Panc1 (cell line): ENCODE measurements around the gene CCDC57. TPM values are rescaled to one million over a fixed set of nuclear protein-coding genes. Genes with fewer than 3 reads are reported as not detected.

Experiments
- ATAC-seq: fragments of 200-7000 bp; cut with Tn5 transposase; 2 replicates; pipeline ENCODE4 v1.9.1; 2020; ENCODE audit warnings: mild to moderate bottlenecking, moderate library complexity
- BruUV-seq: library from RNA; stranded (reverse); fragments of 400-500 nt; replicated peaks from 2 replicates; lab custom pipeline; 2021; lab: Mats Ljungman, UMichigan
- CTCF ChIA-PET: fragments of 300-600 bp; sonication (Branson Sonifier 250); formaldehyde crosslinking; loops from one replicate; lab custom pipeline; 2022; ENCODE audit warnings: antibody characterized with exemption; lab: Charles Lee
- POLR2A ChIA-PET: fragments of 300-600 bp; sonication (Branson Sonifier 250); formaldehyde crosslinking; loops from one replicate; lab custom pipeline; 2022; ENCODE audit warnings: antibody characterized with exemption; lab: Charles Lee
- DNase-seq: peaks from one replicate; pipeline ENCODE4 v3.0.0-alpha.2; 2010; ENCODE audit warnings: low read depth, low spot score
- H3K27ac ChIP-seq: 2 replicates; pipeline ENCODE4 v1.5.1; 2011; ENCODE audit warnings: mild to moderate bottlenecking, low read length, inconsistent platforms
- H3K27me3 ChIP-seq: fragments of 200-500 bp; sonication (Bioruptor generic); 2 replicates; pipeline ENCODE4 v1.6.0; 2014; ENCODE audit warnings: low read length, inconsistent platforms; ENCODE audit not compliant: control insufficient read depth, insufficient read depth
- H3K36me3 ChIP-seq: fragments of 200-500 bp; sonication (Bioruptor generic); 2 replicates; pipeline ENCODE4 v1.5.1; 2014; ENCODE audit warnings: inconsistent platforms, mild to moderate bottlenecking, low read length, moderate library complexity; ENCODE audit not compliant: control insufficient read depth, insufficient read depth
- H3K4me1 ChIP-seq: 2 replicates; pipeline ENCODE4 v1.5.1; 2011; ENCODE audit warnings: inconsistent platforms, mild to moderate bottlenecking, low read length, moderate library complexity; ENCODE audit not compliant: control insufficient read depth, insufficient read depth
- H3K4me3 ChIP-seq, 2 experiments: 2 replicates each; pipeline ENCODE4 v1.5.1; 2011 to 2012; ENCODE audit warnings: low read depth in 2 of 2, low read length in 2 of 2, mild to moderate bottlenecking in 2 of 2, inconsistent platforms in 1 of 2, moderate library complexity in 1 of 2
- H3K9me3 ChIP-seq: fragments of 200-500 bp; sonication (Bioruptor generic); 2 replicates; pipeline ENCODE4 v1.5.1; 2014; ENCODE audit warnings: low read depth, mild to moderate bottlenecking, inconsistent platforms, low read length, moderate library complexity; ENCODE audit not compliant: control insufficient read depth, insufficient read depth
- POLR2AphosphoS5 ChIP-seq: IDR thresholded peaks from 2 replicates; pipeline ENCODE4 v1.6.1; 2012; ENCODE audit warnings: mild to moderate bottlenecking, low read depth, low read length, moderate library complexity
- SIN3A ChIP-seq: IDR thresholded peaks from 2 replicates; pipeline ENCODE4 v1.6.1; 2012; ENCODE audit warnings: low read depth, mild to moderate bottlenecking, low read length, moderate library complexity, borderline replicate concordance; ENCODE audit not compliant: insufficient read depth
- TCF7L2 ChIP-seq: IDR thresholded peaks from 2 replicates; pipeline ENCODE4 v1.6.1; 2011; ENCODE audit warnings: mild to moderate bottlenecking, low read depth, low read length, inconsistent platforms
- in situ Hi-C: cut with HindIII; loops from 2 replicates; pipeline ENCODE4 v1.10.0; 2016; ENCODE audit warnings: low sequenced_read_pairs, low pct_unique_long_range_greater_than_20kb
- intact Hi-C: fragments of 100-400 bp; cut with micrococcal nuclease; formaldehyde crosslinking; loops from one replicate; pipeline ENCODE4 v1.10.0; 2022; ENCODE audit not compliant: unreplicated experiment
- total RNA-seq: library from RNA; stranded (reverse); gene quantifications from one replicate; pipeline ENCODE4 v1.2.1, GENCODE V29; 2021; ENCODE audit not compliant: unreplicated experiment
- TF ChIP-seq, protein P1 (sequence below): fragments of 450-650 bp; IDR thresholded peaks from 2 replicates; pipeline ENCODE4 v1.5.1; 2017; ENCODE audit warnings: mild to moderate bottlenecking
- TF ChIP-seq, protein P2 (sequence below), 2 experiments: IDR thresholded peaks; 2 replicates each; pipeline ENCODE4 v1.6.1; 2011 to 2012; ENCODE audit warnings: low read depth in 2 of 2, control low read depth in 1 of 2, low read length in 1 of 2, mild to moderate bottlenecking in 1 of 2, moderate library complexity in 1 of 2; ENCODE audit not compliant: insufficient read depth in 1 of 2

Gene CCDC57
- total RNA-seq, 1 experiment from 2014 or later = 63.6 TPM

- TF ChIP-seq, protein P1, sequence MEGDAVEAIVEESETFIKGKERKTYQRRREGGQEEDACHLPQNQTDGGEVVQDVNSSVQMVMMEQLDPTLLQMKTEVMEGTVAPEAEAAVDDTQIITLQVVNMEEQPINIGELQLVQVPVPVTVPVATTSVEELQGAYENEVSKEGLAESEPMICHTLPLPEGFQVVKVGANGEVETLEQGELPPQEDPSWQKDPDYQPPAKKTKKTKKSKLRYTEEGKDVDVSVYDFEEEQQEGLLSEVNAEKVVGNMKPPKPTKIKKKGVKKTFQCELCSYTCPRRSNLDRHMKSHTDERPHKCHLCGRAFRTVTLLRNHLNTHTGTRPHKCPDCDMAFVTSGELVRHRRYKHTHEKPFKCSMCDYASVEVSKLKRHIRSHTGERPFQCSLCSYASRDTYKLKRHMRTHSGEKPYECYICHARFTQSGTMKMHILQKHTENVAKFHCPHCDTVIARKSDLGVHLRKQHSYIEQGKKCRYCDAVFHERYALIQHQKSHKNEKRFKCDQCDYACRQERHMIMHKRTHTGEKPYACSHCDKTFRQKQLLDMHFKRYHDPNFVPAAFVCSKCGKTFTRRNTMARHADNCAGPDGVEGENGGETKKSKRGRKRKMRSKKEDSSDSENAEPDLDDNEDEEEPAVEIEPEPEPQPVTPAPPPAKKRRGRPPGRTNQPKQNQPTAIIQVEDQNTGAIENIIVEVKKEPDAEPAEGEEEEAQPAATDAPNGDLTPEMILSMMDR = no peak
- TF ChIP-seq POLR2AphosphoS5 (no peak), SIN3A (no peak), TCF7L2 (no peak)
- TF ChIP-seq, protein P2, sequence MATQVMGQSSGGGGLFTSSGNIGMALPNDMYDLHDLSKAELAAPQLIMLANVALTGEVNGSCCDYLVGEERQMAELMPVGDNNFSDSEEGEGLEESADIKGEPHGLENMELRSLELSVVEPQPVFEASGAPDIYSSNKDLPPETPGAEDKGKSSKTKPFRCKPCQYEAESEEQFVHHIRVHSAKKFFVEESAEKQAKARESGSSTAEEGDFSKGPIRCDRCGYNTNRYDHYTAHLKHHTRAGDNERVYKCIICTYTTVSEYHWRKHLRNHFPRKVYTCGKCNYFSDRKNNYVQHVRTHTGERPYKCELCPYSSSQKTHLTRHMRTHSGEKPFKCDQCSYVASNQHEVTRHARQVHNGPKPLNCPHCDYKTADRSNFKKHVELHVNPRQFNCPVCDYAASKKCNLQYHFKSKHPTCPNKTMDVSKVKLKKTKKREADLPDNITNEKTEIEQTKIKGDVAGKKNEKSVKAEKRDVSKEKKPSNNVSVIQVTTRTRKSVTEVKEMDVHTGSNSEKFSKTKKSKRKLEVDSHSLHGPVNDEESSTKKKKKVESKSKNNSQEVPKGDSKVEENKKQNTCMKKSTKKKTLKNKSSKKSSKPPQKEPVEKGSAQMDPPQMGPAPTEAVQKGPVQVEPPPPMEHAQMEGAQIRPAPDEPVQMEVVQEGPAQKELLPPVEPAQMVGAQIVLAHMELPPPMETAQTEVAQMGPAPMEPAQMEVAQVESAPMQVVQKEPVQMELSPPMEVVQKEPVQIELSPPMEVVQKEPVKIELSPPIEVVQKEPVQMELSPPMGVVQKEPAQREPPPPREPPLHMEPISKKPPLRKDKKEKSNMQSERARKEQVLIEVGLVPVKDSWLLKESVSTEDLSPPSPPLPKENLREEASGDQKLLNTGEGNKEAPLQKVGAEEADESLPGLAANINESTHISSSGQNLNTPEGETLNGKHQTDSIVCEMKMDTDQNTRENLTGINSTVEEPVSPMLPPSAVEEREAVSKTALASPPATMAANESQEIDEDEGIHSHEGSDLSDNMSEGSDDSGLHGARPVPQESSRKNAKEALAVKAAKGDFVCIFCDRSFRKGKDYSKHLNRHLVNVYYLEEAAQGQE (IDR thresholded peaks at IDR 0.05; ENCODE audit: insufficient read depth in 1 of 2, low read depth in 2 of 2, low read length in 1 of 2) = no peak
- Histone ChIP-seq H3K4me1 (no peaks in the 10 kb centered on the region), H3K9me3 (no peaks in the 10 kb centered on the region), H3K4me3 (no peak overlapping the region), H3K36me3 (peaks cover 3% of the 10 kb centered on the region), H3K27me3 (no peaks in the 10 kb centered on the region), H3K27ac (no peak overlapping the region)
- BruUV-seq = no TSS peak
- in situ Hi-C loops (no loop called here), intact Hi-C loops (no loop called here)
- no peak for ATAC-seq
- POLR2A ChIA-PET = no interaction called here
- DNase-seq = no peak
- CTCF ChIA-PET = no interaction called here
These were observed 44.1 kb downstream of the CCDC57 start for GRCh38 chr17:82168568-82168967.

DNA sequence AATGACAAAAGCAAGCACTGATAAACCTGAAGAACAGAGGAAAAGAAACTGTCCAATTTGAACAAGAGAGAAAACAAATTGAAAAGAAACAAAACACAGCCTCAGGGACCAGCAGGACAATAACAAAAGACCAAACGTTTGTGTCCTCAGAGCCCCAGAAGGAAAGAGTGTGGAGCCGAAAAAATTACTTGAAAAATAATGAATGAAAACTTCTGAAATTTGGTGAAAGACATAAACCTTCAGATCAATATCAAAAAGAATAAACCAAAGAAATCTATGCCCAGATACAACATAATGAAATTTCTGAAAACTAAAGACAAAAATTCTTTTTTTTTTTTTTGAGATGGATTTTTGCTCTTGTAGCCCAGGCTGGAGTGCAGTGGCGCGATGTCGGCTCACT is 45.6 kb downstream of the CCDC57 start:
- intact Hi-C loops (no loop called here), in situ Hi-C loops (no loop called here)
- DNase-seq (no peak), ATAC-seq (no peak)
- Histone ChIP-seq H3K36me3 (no peaks in the 10 kb centered on the region), H3K27ac (no peak overlapping the region), H3K27me3 (no peaks in the 10 kb centered on the region), H3K4me3 (no peak overlapping the region), H3K9me3 (no peaks in the 10 kb centered on the region), H3K4me1 (no peaks in the 10 kb centered on the region)
- ChIA-PET POLR2A (no interaction called here), CTCF (no interaction called here)
- BruUV-seq = no TSS peak
- TF ChIP-seq, protein P2 (IDR thresholded peaks at IDR 0.05; ENCODE audit: insufficient read depth in 1 of 2, low read depth in 2 of 2, low read length in 1 of 2) = no peak
- TF ChIP-seq SIN3A (no peak), POLR2AphosphoS5 (no peak), TCF7L2 (no peak)
- TF ChIP-seq, protein P1 = no peak
